Panc1 (cell line): Measurements from ENCODE around the gene CRKL. TPM values are rescaled to one million over a fixed set of nuclear protein-coding genes. Genes with fewer than 3 reads are reported as not detected.
"Not testable (repeated sequence)": the region's sequence is repeated elsewhere in the genome, so short reads cannot be mapped to it uniquely, and the experiment has no call there.

Experiments used
- ATAC-seq: fragments of 200-7000 bp; cut with Tn5 transposase; 2 replicates; pipeline ENCODE4 v1.9.1; 2020; ENCODE audit warnings: mild to moderate bottlenecking, moderate library complexity
- BruUV-seq: library from RNA; stranded (reverse); fragments of 400-500 nt; replicated peaks from 2 replicates; lab custom pipeline; 2021; lab: Mats Ljungman, UMichigan
- CTCF ChIA-PET: fragments of 300-600 bp; sonication (Branson Sonifier 250); formaldehyde crosslinking; loops from one replicate; lab custom pipeline; 2022; ENCODE audit warnings: antibody characterized with exemption; lab: Charles Lee
- POLR2A ChIA-PET: fragments of 300-600 bp; sonication (Branson Sonifier 250); formaldehyde crosslinking; loops from one replicate; lab custom pipeline; 2022; ENCODE audit warnings: antibody characterized with exemption; lab: Charles Lee
- DNase-seq: peaks from one replicate; pipeline ENCODE4 v3.0.0-alpha.2; 2010; ENCODE audit warnings: low read depth, low spot score
- H3K27ac ChIP-seq: 2 replicates; pipeline ENCODE4 v1.5.1; 2011; ENCODE audit warnings: mild to moderate bottlenecking, low read length, inconsistent platforms
- H3K27me3 ChIP-seq: fragments of 200-500 bp; sonication (Bioruptor generic); 2 replicates; pipeline ENCODE4 v1.6.0; 2014; ENCODE audit warnings: low read length, inconsistent platforms; ENCODE audit not compliant: control insufficient read depth, insufficient read depth
- H3K36me3 ChIP-seq: fragments of 200-500 bp; sonication (Bioruptor generic); 2 replicates; pipeline ENCODE4 v1.5.1; 2014; ENCODE audit warnings: inconsistent platforms, mild to moderate bottlenecking, low read length, moderate library complexity; ENCODE audit not compliant: control insufficient read depth, insufficient read depth
- H3K4me1 ChIP-seq: 2 replicates; pipeline ENCODE4 v1.5.1; 2011; ENCODE audit warnings: inconsistent platforms, mild to moderate bottlenecking, low read length, moderate library complexity; ENCODE audit not compliant: control insufficient read depth, insufficient read depth
- H3K4me3 ChIP-seq, 2 experiments: 2 replicates each; pipeline ENCODE4 v1.5.1; 2011 to 2012; ENCODE audit warnings: low read depth in 2 of 2, low read length in 2 of 2, mild to moderate bottlenecking in 2 of 2, inconsistent platforms in 1 of 2, moderate library complexity in 1 of 2
- H3K9me3 ChIP-seq: fragments of 200-500 bp; sonication (Bioruptor generic); 2 replicates; pipeline ENCODE4 v1.5.1; 2014; ENCODE audit warnings: low read depth, mild to moderate bottlenecking, inconsistent platforms, low read length, moderate library complexity; ENCODE audit not compliant: control insufficient read depth, insufficient read depth
- POLR2AphosphoS5 ChIP-seq: IDR thresholded peaks from 2 replicates; pipeline ENCODE4 v1.6.1; 2012; ENCODE audit warnings: mild to moderate bottlenecking, low read depth, low read length, moderate library complexity
- SIN3A ChIP-seq: IDR thresholded peaks from 2 replicates; pipeline ENCODE4 v1.6.1; 2012; ENCODE audit warnings: low read depth, mild to moderate bottlenecking, low read length, moderate library complexity, borderline replicate concordance; ENCODE audit not compliant: insufficient read depth
- TCF7L2 ChIP-seq: IDR thresholded peaks from 2 replicates; pipeline ENCODE4 v1.6.1; 2011; ENCODE audit warnings: mild to moderate bottlenecking, low read depth, low read length, inconsistent platforms
- in situ Hi-C: cut with HindIII; loops from 2 replicates; pipeline ENCODE4 v1.10.0; 2016; ENCODE audit warnings: low sequenced_read_pairs, low pct_unique_long_range_greater_than_20kb
- intact Hi-C: fragments of 100-400 bp; cut with micrococcal nuclease; formaldehyde crosslinking; loops from one replicate; pipeline ENCODE4 v1.10.0; 2022; ENCODE audit not compliant: unreplicated experiment
- total RNA-seq: library from RNA; stranded (reverse); gene quantifications from one replicate; pipeline ENCODE4 v1.2.1, GENCODE V29; 2021; ENCODE audit not compliant: unreplicated experiment
- TF ChIP-seq, protein P1 (sequence below), 2 experiments: IDR thresholded peaks; 2 replicates each; pipeline ENCODE4 v1.6.1; 2011 to 2012; ENCODE audit warnings: low read depth in 2 of 2, control low read depth in 1 of 2, low read length in 1 of 2, mild to moderate bottlenecking in 1 of 2, moderate library complexity in 1 of 2; ENCODE audit not compliant: insufficient read depth in 1 of 2
- TF ChIP-seq, protein P2 (sequence below): fragments of 450-650 bp; IDR thresholded peaks from 2 replicates; pipeline ENCODE4 v1.5.1; 2017; ENCODE audit warnings: mild to moderate bottlenecking

The CRKL gene
- total RNA-seq, 1 experiment from 2014 or later, result 59.4 TPM

DNA sequence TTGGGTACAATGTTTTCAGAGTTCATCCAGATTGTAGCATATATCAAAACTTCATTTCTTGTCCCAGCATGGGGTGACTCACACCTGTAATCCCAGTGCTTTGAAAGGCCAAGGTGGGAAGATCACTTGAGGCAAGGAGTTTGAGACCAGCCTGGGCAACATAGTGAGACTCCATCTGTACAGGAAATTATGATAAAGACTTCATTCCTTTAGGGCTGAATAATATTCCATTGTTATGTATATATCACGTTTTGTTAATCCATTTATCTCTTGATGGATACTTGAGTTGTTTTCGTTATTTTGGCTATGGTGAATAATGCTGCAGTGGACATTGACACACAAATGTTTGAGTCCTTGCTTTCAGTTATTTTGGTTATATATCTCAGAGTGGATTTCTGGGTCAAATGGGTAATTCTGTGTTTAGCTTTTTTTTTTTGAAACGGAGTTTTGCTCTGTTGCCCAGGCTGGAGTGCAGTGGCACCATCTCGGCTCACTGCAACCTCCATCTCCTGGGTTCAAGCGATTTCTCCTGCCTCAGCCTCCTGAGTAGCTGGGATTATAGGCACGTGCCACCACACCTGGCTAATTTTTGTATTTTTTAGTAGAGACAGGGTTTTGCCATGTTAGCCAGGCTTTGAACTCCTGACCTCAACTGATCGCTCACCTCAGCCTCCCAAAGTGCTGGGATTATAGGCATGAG, 25.1 kb downstream of the CRKL start:
- peaks cover 22% of the 10 kb centered on the region for H3K4me1 ChIP-seq
- CTCF ChIA-PET, POLR2A ChIA-PET, H3K4me3 ChIP-seq, BruUV-seq, H3K9me3 ChIP-seq, DNase-seq, H3K27ac ChIP-seq, H3K36me3 ChIP-seq, H3K27me3 ChIP-seq, in situ Hi-C loops, ATAC-seq: not testable (repeated sequence)
- intact Hi-C loops, result loop anchor here (10.0 kb wide), 1 partner anchor 58 kb away; no protein-coding TSS in a partner anchor

DNA sequence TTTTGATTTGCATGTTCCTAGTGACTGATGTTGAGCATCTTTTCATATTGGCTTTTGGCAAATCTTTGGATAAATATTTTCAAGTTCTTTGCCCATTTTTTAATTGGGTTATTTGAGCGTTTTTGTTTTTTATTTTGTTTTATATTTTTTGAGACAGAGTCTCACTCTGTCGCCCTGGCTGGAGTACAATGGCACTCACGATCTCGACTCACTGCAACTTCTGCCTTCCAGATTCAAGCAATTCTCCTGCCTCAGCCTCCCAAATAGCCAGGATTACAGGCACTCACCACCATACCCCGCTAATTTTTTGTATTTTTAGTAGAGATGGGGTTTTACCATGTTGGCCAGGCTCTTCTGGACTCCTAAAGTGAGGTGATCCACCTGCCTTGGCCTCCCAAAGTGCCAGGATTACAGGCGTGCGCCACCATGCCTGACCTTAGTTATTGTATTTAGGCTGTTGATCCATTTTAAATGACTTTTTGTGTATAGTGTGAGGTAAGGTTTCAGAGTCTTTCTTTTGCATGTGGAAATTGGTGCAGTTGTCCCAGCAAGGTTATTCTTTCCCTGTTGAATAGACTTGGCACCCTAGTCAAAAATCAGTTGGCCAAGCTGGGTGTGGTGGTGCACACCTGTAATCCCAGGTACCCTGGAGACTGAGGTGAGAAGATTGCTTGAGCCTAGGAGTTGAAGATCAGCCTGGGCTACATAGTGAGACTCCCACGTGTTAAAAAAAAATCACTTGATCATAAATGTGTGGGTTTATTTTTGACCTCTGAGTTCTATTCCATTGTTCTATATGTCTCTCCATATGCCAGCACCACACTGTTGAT, 26.1 kb downstream of the CRKL start:
- H3K4me1 ChIP-seq, result peaks cover 19% of the 10 kb centered on the region
- H3K27ac ChIP-seq, result no peak overlapping the region
- ATAC-seq (no peak), DNase-seq (no peak)
- BruUV-seq, result no TSS peak
- CTCF ChIA-PET, result interaction anchor here (0.6 kb wide), 2 partner anchors 40 to 159 kb away, joined by 3 read pairs; no protein-coding TSS in a partner anchor
- no peak overlapping the region for H3K4me3 ChIP-seq
- H3K36me3 ChIP-seq, result no peaks in the 10 kb centered on the region; the same call in 1 of the 2 replicates
- in situ Hi-C loops (no loop called here), intact Hi-C loops (loop anchor here (10.0 kb wide), 1 partner anchor 59 kb away; no protein-coding TSS in a partner anchor)
- no peaks in the 10 kb centered on the region for H3K9me3 ChIP-seq
- POLR2A ChIA-PET, result interaction anchor here (0.6 kb wide), 1 partner anchor 25 kb away, joined by 5 read pairs; no protein-coding TSS in a partner anchor
- H3K27me3 ChIP-seq, result no peaks in the 10 kb centered on the region
- TF ChIP-seq POLR2AphosphoS5, result no peak
- no peak for TF ChIP-seq TCF7L2
- no peak for TF ChIP-seq SIN3A
- TF ChIP-seq, protein P1, sequence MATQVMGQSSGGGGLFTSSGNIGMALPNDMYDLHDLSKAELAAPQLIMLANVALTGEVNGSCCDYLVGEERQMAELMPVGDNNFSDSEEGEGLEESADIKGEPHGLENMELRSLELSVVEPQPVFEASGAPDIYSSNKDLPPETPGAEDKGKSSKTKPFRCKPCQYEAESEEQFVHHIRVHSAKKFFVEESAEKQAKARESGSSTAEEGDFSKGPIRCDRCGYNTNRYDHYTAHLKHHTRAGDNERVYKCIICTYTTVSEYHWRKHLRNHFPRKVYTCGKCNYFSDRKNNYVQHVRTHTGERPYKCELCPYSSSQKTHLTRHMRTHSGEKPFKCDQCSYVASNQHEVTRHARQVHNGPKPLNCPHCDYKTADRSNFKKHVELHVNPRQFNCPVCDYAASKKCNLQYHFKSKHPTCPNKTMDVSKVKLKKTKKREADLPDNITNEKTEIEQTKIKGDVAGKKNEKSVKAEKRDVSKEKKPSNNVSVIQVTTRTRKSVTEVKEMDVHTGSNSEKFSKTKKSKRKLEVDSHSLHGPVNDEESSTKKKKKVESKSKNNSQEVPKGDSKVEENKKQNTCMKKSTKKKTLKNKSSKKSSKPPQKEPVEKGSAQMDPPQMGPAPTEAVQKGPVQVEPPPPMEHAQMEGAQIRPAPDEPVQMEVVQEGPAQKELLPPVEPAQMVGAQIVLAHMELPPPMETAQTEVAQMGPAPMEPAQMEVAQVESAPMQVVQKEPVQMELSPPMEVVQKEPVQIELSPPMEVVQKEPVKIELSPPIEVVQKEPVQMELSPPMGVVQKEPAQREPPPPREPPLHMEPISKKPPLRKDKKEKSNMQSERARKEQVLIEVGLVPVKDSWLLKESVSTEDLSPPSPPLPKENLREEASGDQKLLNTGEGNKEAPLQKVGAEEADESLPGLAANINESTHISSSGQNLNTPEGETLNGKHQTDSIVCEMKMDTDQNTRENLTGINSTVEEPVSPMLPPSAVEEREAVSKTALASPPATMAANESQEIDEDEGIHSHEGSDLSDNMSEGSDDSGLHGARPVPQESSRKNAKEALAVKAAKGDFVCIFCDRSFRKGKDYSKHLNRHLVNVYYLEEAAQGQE (IDR thresholded peaks at IDR 0.05; ENCODE audit: insufficient read depth in 1 of 2, low read depth in 2 of 2, low read length in 1 of 2), result no peak
- TF ChIP-seq, protein P2, sequence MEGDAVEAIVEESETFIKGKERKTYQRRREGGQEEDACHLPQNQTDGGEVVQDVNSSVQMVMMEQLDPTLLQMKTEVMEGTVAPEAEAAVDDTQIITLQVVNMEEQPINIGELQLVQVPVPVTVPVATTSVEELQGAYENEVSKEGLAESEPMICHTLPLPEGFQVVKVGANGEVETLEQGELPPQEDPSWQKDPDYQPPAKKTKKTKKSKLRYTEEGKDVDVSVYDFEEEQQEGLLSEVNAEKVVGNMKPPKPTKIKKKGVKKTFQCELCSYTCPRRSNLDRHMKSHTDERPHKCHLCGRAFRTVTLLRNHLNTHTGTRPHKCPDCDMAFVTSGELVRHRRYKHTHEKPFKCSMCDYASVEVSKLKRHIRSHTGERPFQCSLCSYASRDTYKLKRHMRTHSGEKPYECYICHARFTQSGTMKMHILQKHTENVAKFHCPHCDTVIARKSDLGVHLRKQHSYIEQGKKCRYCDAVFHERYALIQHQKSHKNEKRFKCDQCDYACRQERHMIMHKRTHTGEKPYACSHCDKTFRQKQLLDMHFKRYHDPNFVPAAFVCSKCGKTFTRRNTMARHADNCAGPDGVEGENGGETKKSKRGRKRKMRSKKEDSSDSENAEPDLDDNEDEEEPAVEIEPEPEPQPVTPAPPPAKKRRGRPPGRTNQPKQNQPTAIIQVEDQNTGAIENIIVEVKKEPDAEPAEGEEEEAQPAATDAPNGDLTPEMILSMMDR, result no peak
